Kidney tubule cell (primary cell): ENCODE results near the gene MISP.
A peak's percentile ranks its signal among the peaks of the same experiment; 100 is the strongest.

Source experiments
- DNase-seq: peaks from one replicate; pipeline ENCODE4 v3.0.0-alpha.2; 2018; ENCODE audit warnings: low spot score

MISP gene

DNA sequence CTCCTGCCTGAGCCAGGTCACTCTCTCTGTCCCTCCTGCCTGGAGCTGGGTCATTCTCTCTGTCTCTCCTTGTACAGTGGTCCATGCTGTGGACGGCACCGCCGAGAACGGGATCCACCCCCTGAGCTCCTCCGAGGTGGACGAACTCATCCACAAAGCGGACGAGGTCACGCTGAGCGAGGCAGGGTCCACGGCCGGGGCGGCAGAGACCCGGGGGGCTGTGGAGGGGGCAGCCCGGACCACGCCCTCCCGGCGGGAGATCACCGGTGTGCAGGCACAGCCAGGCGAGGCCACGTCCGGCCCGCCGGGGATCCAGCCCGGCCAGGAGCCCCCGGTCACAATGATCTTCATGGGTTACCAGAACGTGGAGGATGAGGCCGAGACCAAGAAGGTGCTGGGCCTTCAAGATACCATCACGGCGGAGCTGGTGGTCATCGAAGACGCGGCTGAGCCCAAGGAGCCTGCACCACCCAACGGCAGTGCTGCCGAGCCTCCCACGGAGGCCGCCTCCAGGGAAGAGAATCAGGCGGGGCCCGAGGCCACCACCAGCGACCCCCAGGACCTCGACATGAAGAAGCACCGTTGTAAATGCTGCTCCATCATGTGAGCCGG, 4.6 kb upstream of the MISP start:
- DNase-seq: no peak

DNA sequence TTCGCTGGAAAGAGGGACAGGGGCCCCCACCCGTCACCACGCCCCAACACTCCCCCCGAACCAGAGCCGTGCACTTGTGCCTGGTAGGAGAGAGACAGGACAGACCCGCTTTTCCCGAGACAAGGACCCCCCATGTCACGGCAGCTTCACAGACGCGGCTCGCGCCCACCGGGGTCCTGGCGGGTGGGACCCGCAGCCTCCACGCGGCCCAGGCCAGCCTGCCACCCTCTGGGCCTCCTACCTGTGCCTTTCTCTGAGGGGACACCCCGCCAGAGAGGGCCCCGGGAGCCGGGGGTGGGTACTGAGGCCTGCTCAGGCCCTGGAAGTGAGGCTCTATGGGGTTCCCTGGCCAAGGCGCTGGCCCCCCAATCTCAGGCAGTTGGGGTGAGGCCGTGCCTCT, 4.0 kb upstream of the MISP start:
- no peak for DNase-seq

DNA sequence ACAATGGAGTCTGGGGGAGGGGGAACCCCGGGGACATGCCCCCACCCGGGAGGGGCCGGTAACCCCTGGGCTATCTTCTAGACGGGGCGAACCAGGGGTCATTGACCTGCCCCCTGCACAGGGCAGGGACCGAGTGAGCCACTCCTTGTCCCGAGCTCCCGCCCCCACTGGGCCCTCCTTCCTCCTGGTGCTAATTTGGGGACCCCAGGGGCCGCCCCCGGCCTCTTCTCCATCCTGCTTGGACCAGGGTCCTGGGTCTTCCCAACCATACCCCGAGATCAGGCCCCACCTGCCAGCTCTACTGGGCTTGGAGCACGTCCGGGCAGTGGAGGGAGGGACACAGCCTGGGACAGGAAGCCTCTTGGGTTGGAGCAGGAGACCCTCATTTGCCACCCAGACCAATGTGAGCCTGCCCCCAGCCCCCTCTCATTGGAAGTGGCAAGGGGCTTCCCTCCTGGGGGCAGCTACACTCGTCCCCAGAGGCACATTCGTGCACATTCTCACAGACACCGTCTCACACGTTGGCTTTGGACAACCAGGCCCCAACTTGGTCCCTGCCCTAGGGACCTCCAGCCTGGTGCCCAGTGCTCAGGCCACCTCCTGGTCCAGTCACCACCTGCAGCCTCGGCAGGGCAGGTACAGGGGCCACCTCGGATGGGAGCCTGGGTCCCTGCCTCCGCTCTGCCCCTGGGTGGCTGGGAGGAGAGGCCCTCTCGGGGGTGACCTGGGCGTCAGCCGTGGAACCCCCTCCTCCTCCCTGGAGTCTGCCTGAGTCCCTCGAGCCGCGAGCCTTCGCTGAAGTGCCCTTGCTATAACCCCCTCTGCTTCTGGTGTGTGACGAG, 3.3 kb upstream of the MISP start:
- no peak for DNase-seq

DNA sequence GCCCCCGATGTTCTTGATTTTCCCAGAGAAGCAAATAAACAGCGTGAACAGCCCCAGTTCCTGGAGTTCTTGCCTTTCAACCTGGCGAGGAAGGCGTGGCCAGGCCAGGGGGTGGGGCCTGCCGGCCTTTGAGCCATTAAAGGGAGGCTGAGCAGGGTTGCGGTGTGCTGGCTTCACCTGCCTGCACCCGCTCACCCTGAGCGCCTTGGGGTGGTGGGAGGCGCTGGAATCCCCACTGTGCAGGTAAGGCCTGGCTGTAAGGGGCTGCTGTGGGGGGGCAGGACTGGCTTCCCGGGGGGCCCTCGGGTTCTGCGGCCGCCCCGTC, 2.7 kb upstream of the MISP start:
- DNase-seq: no peak

DNA sequence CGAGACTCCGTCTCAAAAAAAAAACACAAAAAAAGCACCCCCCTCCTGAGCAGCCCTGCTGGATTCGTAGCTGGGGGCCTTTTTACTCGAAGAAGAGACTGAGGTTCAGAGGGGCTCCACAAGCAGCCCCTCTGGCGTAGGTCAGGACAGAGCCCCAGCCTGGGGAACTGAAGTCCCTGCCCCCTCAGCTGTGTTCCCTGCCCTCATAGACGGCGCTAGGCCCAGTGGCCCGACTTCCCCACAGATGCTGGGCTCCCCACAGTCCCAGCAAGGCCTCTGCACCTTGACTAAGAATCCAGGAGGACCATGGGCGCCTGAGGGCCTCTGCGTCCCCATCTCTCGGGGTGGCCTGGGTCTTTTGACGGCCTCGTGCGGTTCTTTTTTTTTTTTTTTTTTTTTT, 1.1 kb upstream of the MISP start:
- no peak for DNase-seq

DNA sequence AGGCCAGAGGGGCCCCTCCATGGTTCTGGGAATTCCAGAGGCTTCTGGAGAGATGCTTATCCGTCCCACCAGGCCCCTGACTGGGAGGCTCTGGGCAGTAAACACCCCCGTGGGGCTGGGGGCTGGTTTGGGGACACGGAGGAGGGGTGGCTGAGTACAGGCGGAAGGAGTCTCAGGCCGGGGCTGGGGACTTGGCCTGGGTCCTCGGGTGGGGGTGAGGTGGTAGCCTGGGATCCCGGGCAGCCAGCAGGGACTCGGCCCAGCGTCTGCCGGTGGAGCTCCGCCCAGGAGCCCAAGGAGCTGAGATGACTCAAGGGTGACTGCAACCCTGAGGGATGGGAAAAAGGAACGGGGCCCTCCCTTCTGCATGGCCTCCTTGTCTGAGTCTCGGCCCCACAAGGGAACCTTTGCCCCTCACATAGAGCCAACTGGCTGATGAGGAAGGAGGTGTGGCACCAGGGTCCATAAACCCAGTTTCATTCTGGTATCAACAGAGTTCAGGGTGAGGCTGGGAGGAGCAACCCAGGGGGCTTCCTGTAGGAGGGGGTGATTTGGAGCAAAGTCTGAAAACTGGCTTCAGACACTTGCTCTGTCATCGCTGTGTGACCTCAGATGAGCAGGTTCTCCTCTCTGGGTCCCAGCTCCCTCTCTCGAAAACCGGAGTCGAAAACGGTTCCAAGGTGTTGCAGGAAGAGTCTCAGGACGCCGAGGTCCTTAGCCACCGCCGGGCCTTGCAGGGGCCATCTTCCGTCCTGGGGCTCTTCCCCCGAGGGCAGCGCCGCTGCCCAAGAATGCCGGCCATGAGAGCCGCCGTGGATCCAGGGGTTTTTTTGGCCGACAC, 809 bp downstream of the MISP start:
- peak; percentile 91 for DNase-seq

DNA sequence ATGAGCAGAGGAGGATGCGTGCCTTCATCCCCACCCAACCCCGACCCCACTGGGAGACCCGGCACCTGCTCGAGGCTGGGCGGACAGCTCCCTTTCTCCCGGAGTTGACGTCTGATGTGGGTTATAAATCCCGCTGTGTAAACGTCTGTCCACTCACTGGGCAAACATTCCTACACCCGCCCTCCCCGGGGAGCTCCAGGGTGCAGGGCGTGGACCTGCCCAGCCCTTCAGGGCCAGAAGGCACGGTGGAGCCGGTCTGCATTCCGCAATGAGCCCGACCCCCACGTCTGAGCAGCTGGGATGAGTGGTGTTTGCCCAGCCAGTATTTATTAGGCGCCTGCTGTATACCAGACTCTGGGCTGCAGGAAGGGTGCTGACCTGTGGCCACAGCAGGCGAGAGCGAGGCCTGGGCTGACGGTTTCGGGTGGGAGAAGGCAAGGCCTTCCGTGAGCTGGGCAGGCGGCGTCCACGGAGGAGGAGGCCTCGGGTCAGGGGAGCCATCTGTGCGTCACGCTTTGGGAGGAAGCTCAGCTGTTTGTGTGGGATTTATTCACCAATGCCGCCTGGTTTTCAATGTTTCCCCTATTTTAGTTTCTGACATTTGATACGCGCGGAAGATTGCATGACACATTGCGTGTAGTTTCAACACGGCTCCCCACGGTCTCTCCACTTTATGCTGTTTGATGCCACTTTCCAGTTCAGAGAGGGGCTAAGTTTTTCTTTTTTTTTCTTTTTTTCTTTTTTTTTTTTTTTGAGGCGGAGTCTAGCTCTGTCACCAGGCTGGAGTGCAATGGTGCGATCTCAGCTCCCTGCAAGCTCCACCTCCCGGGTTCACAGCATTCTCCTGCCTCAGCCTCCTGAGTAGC, 2.0 kb downstream of the MISP start:
- peak; percentile 92 for DNase-seq

DNA sequence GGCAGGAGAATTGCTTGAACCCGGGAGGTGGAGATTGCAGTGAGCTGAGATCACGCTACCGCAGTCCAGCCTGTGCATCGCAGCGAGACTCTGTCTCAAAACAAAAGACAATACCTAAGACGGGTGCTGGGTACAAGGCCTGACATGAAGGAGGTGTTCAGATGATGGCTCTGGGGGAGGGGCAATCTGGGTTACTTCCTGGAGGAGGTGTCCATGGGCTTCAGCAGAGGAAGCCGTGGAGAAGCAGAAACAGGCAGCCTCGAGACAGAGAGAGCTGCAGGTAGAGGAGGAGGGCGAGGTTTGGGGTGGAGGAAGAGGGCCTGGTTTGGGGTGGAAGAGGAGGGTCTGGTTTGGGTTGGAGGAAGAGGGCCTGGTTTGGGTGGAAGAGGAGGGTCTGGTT, 3.6 kb downstream of the MISP start:
- DNase-seq: no peak

DNA sequence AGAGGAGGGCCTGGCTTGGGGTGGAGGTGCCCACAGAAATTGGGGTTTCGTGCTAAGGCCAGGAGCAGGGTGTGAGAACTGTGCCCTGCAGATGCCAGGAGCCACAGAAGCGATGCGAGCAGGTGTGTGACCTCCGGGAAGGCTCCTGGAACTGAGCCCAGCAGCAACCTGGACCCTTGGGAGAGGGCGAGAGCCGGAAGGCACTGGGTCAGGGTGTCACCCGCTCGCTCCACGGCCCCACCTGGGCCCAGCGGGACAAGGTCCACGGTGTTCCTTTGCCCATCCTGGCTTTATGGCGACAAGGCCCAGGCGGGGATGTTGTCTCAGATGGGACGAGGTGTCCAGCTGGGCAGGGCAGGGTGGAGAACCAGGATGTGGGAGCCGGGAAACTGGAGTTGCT, 4.2 kb downstream of the MISP start:
- no peak for DNase-seq

DNA sequence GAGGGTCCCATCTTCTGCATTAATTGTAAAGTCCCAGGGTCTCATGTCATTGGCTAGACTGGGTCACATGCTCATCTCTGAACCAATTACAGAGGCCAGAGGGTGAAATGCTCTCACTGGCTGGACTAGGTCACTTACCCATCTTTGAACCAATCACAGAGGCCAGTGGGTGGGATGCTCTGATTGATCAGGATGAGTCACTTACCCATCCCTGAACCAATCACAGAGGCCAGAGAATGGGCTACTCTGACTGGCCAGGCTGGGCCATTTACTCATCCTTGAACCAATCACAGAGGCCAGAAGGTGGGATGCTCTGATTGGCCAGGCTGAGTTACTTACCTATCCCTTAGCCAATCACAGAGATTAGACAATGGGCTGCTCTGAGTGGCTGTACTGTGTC, 5.3 kb downstream of the MISP start:
- DNase-seq: peak; percentile 72

DNA sequence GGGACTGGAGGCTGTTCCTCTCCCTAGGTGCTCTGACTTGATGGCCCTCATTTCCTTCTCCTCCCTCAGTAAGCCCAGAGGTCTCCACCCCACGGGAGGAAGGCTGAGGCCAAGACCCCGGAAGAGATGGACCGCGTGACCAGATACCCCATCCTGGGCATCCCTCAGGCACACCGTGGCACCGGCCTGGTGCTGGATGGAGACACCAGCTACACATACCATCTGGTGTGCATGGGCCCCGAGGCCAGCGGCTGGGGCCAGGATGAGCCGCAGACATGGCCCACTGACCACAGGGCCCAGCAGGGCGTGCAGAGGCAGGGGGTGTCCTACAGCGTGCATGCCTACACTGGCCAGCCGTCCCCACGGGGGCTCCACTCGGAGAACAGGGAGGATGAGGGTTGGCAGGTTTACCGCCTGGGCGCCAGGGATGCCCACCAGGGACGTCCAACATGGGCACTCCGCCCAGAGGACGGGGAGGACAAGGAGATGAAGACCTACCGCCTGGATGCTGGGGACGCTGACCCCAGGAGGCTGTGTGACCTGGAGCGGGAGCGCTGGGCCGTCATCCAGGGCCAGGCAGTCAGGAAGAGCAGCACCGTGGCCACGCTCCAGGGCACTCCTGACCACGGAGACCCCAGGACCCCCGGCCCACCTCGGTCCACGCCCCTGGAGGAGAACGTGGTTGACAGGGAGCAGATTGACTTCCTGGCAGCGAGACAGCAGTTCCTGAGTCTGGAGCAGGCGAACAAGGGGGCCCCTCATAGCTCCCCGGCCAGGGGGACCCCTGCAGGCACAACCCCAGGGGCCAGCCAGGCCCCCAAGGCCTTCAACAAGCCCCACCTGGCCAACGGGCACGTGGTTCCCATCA, 6.1 kb downstream of the MISP start:
- no peak for DNase-seq

DNA sequence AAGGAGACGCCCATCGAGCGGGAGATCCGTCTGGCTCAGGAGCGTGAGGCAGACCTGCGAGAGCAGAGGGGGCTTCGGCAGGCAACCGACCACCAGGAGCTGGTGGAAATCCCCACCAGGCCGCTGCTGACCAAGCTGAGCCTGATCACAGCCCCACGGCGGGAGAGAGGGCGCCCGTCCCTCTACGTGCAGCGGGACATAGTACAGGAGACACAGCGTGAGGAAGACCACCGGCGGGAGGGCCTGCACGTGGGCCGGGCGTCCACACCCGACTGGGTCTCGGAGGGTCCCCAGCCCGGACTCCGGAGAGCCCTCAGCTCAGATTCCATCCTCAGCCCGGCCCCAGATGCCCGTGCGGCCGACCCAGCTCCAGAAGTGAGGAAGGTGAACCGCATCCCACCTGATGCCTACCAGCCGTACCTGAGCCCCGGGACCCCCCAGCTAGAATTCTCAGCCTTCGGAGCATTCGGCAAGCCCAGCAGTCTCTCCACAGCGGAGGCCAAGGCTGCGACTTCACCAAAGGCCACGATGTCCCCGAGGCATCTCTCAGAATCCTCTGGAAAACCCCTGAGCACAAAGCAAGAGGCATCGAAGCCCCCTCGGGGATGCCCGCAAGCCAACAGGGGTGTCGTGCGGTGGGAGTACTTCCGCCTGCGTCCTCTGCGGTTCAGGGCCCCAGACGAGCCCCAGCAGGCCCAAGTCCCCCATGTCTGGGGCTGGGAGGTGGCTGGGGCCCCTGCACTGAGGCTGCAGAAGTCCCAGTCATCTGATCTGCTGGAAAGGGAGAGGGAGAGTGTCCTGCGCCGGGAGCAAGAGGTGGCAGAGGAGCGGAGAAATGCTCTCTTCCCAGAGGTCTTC, 7.1 kb downstream of the MISP start:
- DNase-seq: no peak

DNA sequence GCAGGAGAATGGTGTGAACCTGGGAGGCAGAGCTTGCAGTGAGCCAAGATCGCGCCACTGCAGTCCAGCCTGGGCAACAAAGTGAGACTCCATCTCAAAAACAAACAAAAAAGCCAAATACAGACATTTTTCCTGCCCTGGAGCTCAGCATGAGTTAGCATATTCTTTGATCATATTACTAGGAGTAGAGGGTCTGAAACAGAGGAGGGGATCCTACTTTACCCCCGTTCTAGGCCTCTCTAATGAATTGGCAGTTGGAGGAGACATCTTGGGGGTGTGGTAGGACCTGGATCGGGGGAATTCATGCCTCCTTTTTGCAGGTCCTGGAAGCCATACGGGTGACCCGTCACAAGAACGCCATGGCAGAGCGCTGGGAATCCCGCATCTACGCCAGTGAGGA, 12.3 kb downstream of the MISP start:
- DNase-seq: no peak

DNA sequence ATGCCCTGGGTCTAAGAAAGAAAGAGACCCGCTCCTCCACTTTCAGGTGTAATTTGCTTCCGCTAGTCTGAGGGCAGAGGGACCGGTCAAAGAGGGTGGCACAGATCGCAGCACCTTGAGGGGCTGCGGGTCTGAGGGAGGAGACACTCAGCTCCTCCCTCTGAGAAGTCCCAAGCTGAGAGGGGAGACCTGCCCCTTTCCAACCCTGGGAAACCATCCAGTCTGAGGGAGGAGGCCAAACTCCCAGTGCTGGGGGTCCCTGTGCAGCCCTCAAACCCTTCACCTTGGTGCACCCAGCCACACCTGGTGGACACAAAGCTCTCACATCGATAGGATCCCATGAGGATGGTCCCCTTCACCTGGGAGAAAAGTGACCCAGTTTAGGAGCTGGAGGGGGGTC, 13.0 kb downstream of the MISP start:
- no peak for DNase-seq

DNA sequence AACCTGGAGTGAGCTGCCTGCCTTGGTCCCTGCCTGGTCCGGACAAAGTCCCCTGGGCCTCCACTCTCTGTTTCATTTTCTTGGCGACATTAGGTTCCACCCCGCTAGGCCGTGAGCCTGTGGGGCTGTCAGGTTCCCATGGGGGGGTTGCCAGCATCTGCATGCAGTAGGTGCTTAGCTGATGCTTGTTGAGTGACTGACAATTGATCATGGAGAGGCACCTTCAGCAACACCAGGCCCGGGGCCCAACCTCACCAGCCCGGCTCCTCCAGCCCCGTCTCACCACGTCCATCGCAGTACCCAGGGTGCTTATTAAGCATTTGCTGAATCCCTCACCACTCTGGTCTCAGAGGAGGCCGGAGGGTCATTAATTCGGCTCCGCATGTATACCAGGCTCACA, 13.4 kb downstream of the MISP start:
- DNase-seq: no peak

DNA sequence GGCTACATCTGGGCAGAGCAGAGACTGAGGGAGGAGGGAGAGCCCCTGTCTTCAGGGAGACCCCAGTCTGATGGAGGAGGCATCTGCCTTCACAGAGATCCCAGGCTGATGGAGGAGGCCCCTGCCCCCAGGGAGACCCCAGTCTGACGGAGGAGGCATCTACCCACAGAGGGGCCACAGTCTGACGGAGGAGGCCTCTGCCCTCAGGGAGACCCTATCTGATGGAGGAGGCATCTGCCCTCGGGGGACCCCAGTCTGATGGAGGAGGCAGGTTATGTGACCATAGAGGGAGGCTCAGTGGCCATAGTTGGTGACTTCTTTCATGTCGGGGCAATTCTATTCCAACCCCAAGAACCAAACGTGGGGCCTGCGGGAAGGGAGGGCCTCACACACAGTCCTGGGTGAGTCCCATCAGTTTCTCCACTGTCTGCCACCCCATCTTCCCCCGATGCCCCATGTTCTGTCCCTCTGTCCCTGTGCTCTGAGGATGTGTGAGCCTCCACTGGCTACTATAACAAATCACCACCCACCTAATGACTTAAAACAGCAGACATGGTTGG, 14.3 kb downstream of the MISP start:
- DNase-seq: no peak

DNA sequence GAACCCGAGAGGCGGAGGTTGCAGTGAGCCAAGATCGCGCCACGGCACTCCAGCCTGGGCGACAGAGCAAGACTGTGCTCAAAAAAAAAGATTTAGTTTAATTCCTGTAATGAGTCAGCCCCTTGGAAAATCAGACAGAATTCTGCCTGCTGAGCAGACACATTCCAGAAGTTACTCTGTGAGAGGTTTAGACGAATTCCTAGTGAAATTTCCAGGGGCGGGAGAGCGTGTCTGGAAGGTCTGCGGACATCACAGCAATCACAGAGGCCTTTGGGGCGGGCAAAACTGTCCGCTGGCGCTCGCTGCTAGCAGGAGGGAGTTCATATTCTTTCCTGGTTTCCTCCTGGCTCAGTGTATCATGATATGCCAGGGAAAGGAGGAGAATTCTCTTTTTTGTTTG, 17.5 kb downstream of the MISP start:
- peak; percentile 93 for DNase-seq

DNA sequence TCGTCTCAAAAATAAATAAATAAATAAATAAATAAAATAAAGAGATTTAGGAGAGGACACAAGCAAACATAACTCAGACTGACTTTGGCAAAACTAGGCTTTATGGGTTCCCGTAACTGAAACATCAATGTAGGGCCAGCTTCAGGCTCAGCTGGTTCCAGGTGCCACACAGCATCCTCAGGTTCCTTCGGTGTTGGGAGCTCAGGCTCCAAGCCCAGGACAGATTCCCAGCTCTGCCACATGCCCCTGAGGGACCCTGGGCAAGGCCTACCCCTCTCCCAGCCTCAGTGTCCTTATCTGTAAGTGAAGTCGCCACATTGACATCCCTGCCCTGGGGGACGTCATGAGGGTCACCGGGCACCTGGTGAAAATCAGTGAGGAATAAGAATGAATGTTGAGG, 18.7 kb downstream of the MISP start:
- DNase-seq: no peak

DNA sequence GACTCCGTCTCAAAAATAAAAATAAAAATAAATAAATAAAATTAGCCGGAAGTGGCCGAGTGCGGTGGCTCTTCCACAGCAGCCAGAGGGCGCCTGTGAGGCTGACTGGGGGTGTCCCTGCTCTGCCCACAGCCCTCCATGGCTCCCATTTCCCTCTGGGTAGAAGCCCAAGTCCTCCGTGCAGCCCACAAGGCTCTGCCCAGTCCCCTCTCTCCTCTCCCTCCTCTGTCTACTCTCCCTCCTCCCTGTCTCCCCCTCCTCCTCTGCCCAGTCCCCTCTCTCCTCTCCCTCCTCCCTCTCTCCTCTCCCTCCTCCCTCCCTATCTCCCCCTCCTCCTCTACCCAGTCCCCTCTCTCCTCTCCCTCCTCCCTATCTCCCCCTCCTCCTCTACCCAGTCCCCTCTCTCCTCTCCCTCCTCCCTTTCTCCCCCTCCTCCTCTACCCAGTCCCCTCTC, 20.4 kb downstream of the MISP start:
- DNase-seq: peak; percentile 56

DNA sequence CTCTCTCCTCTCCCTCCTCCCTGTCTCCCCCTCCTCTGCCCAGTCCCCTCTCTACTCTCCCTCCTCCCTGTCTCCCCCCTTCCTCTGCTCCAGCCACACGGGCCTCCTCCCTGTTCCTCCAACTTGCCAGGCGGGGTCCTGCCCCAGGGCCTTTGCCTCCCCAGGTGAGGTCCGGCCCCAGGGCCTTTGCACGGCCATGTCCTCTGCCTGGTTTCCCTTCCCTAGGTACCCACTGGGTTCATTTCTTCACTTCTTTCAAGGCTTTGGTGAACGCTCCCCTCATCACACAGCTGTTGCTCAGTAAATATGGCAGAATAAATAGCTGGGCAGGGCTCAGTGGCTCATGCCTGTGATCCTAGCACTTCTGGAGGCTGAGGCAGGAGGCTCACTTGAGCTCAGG, 21.2 kb downstream of the MISP start:
- DNase-seq: no peak
